Neural progenitor cell (in vitro differentiated cells): ENCODE results near the gene CPNE1.

ENCODE experiments used
- CTCF ChIP-seq: fragments of 200-600 bp; sonication (generic); IDR thresholded peaks from 2 replicates; pipeline ENCODE4 v1.5.1; 2017; ENCODE audit warnings: antibody characterized with exemption, mild to moderate bottlenecking
- EZH2 ChIP-seq: fragments of 200-600 bp; sonication (generic); IDR thresholded peaks from 2 replicates; pipeline ENCODE4 v1.6.1; 2017; ENCODE audit warnings: antibody characterized with exemption, mild to moderate bottlenecking, moderate library complexity
- EZH2phosphoT487 ChIP-seq: fragments of 200-600 bp; sonication (generic); IDR thresholded peaks from 2 replicates; pipeline ENCODE4 v1.6.1; 2017; ENCODE audit warnings: antibody characterized with exemption

- TF ChIP-seq CTCF = no peak
- no peak for TF ChIP-seq EZH2
- TF ChIP-seq EZH2phosphoT487 = no peak
Observed at GRCh38 chr20:35661908-35662307, 2.8 kb downstream of the CPNE1 start.
